ENCODE measurements around the gene SYDE2. TPM values are rescaled to one million over a fixed set of nuclear protein-coding genes. Genes with fewer than 3 reads are reported as not detected.

Gene SYDE2
- total RNA-seq, 2 experiments from 2014 or later = 1.6 to 1.8 TPM

- H3K9me3 Mint-ChIP-seq = no peaks in the 10 kb centered on the region
- H3K4me3 Mint-ChIP-seq = no peak overlapping the region
- no peak overlapping the region for H3K27ac Mint-ChIP-seq
- H3K4me1 Mint-ChIP-seq = peaks cover 14% of the 10 kb centered on the region
- CTCF ChIA-PET = interaction anchor here (0.6 to 1.1 kb wide), 3 partner anchors 10 to 1037 kb away, joined by 3 read pairs; no protein-coding TSS in a partner anchor
- H3K36me3 Mint-ChIP-seq (ENCODE audit: low read depth) = no peaks in the 10 kb centered on the region
- POLR2A ChIA-PET = no interaction called here
- no peak for DNase-seq
- no peaks in the 10 kb centered on the region for H3K27me3 Mint-ChIP-seq
Observed at GRCh38 chr1:85180869-85181268, 19.9 kb downstream of the SYDE2 start.

- H3K4me3 Mint-ChIP-seq = peak overlapping the region; percentile 1
- DNase-seq = peak; percentile 22
- no peaks in the 10 kb centered on the region for H3K36me3 Mint-ChIP-seq (ENCODE audit: low read depth)
- peaks cover 14% of the 10 kb centered on the region for H3K4me1 Mint-ChIP-seq
- CTCF ChIA-PET = interaction anchor here (0.6 to 1.8 kb wide), 4 partner anchors 11 to 116 kb away, joined by 3 to 7 read pairs (median 3); no protein-coding TSS in a partner anchor
- POLR2A ChIA-PET = no interaction called here
- H3K9me3 Mint-ChIP-seq = no peaks in the 10 kb centered on the region
- no peaks in the 10 kb centered on the region for H3K27me3 Mint-ChIP-seq
- H3K27ac Mint-ChIP-seq = peak overlapping the region; percentile 58
Observed at GRCh38 chr1:85179522-85179921, 21.3 kb downstream of the SYDE2 start.

GRCh38 chr1:85178396-85178795 is 22.4 kb downstream of the SYDE2 start:
- POLR2A ChIA-PET = no interaction called here
- Mint-ChIP-seq H3K36me3 (ENCODE audit: low read depth) (no peaks in the 10 kb centered on the region), H3K4me1 (peaks cover 14% of the 10 kb centered on the region)

GRCh38 chr1:85174503-85174902 is 26.3 kb downstream of the SYDE2 start:
- DNase-seq = no peak
- ChIA-PET POLR2A (no interaction called here), CTCF (no interaction called here)
- Mint-ChIP-seq H3K36me3 (ENCODE audit: low read depth) (no peaks in the 10 kb centered on the region), H3K9me3 (no peaks in the 10 kb centered on the region), H3K4me3 (no peak overlapping the region), H3K27me3 (no peaks in the 10 kb centered on the region), H3K27ac (no peak overlapping the region), H3K4me1 (peaks cover 21% of the 10 kb centered on the region)

More at GRCh38 chr1:85178396-85178795, 22.4 kb downstream of the SYDE2 start:
- DNase-seq = no peak
- Mint-ChIP-seq H3K4me3 (no peak overlapping the region), H3K27ac (no peak overlapping the region), H3K27me3 (no peaks in the 10 kb centered on the region), H3K9me3 (no peaks in the 10 kb centered on the region)
- CTCF ChIA-PET = interaction anchor here (0.6 to 1.8 kb wide), 2 partner anchors 12 to 14 kb away, joined by 3 to 7 read pairs; no protein-coding TSS in a partner anchor

- no peak for DNase-seq
- H3K27me3 Mint-ChIP-seq = no peaks in the 10 kb centered on the region
- H3K4me3 Mint-ChIP-seq = no peak overlapping the region
- no peaks in the 10 kb centered on the region for H3K36me3 Mint-ChIP-seq (ENCODE audit: low read depth)
- H3K4me1 Mint-ChIP-seq = peaks cover 14% of the 10 kb centered on the region
- H3K27ac Mint-ChIP-seq = no peak overlapping the region
- CTCF ChIA-PET = no interaction called here
- POLR2A ChIA-PET = no interaction called here
- no peaks in the 10 kb centered on the region for H3K9me3 Mint-ChIP-seq
Observed at GRCh38 chr1:85172684-85173337, 28.0 kb downstream of the SYDE2 start.

- ChIA-PET CTCF (no interaction called here), POLR2A (no interaction called here)
- no peaks in the 10 kb centered on the region for H3K27me3 Mint-ChIP-seq
Observed at GRCh38 chr1:85171721-85172120, 29.1 kb downstream of the SYDE2 start.

GRCh38 chr1:85168884-85169283 is 31.9 kb downstream of the SYDE2 start:
- peaks cover 14% of the 10 kb centered on the region for H3K4me1 Mint-ChIP-seq
- no peak overlapping the region for H3K4me3 Mint-ChIP-seq
- CTCF ChIA-PET = interaction anchor here (0.6 kb wide), 1 partner anchor 17 kb away, joined by 3 read pairs; no protein-coding TSS in a partner anchor
- POLR2A ChIA-PET = no interaction called here
- DNase-seq = no peak
- no peaks in the 10 kb centered on the region for H3K9me3 Mint-ChIP-seq
- no peak overlapping the region for H3K27ac Mint-ChIP-seq
- no peaks in the 10 kb centered on the region for H3K36me3 Mint-ChIP-seq (ENCODE audit: low read depth)
- H3K27me3 Mint-ChIP-seq = no peaks in the 10 kb centered on the region

More at GRCh38 chr1:85171721-85172120, 29.1 kb downstream of the SYDE2 start:
- no peaks in the 10 kb centered on the region for H3K9me3 Mint-ChIP-seq
- H3K4me3 Mint-ChIP-seq = no peak overlapping the region
- peak overlapping the region; percentile 1 for H3K27ac Mint-ChIP-seq
- H3K36me3 Mint-ChIP-seq (ENCODE audit: low read depth) = no peaks in the 10 kb centered on the region
- DNase-seq = no peak
- H3K4me1 Mint-ChIP-seq = peaks cover 14% of the 10 kb centered on the region

GRCh38 chr1:85166351-85166750 is 34.5 kb downstream of the SYDE2 start:
- Mint-ChIP-seq H3K9me3 (no peaks in the 10 kb centered on the region), H3K4me3 (no peak overlapping the region), H3K27ac (peak overlapping the region; percentile 64), H3K27me3 (no peaks in the 10 kb centered on the region), H3K36me3 (ENCODE audit: low read depth) (no peaks in the 10 kb centered on the region), H3K4me1 (peaks cover 6% of the 10 kb centered on the region)
- ChIA-PET POLR2A (no interaction called here), CTCF (interaction anchor here (0.6 to 0.7 kb wide), 3 partner anchors 12 to 91 kb away, joined by 3 to 4 read pairs (median 3); no protein-coding TSS in a partner anchor)
- no peak for DNase-seq

- no peak overlapping the region for H3K4me3 Mint-ChIP-seq
- no peaks in the 10 kb centered on the region for H3K9me3 Mint-ChIP-seq
- H3K27ac Mint-ChIP-seq = no peak overlapping the region
- no peaks in the 10 kb centered on the region for H3K27me3 Mint-ChIP-seq
- no peak for DNase-seq
- POLR2A ChIA-PET = interaction anchor here (0.6 kb wide), 2 partner anchors 9 to 10 kb away, joined by 3 to 6 read pairs; no protein-coding TSS in a partner anchor
- CTCF ChIA-PET = no interaction called here
- H3K4me1 Mint-ChIP-seq = peaks cover under 1% of the 10 kb centered on the region
- H3K36me3 Mint-ChIP-seq (ENCODE audit: low read depth) = no peaks in the 10 kb centered on the region
Observed at GRCh38 chr1:85158910-85159309, 41.9 kb downstream of the SYDE2 start.

GRCh38 chr1:85157436-85157835 is 43.4 kb downstream of the SYDE2 start:
- ChIA-PET POLR2A (no interaction called here), CTCF (no interaction called here)
- Mint-ChIP-seq H3K27ac (no peak overlapping the region), H3K4me1 (peaks cover 11% of the 10 kb centered on the region), H3K27me3 (no peaks in the 10 kb centered on the region), H3K9me3 (no peaks in the 10 kb centered on the region), H3K36me3 (ENCODE audit: low read depth) (no peaks in the 10 kb centered on the region), H3K4me3 (no peak overlapping the region)
- no peak for DNase-seq

GRCh38 chr1:85153149-85153891 is 47.5 kb downstream of the SYDE2 start:
- Mint-ChIP-seq H3K9me3 (no peaks in the 10 kb centered on the region), H3K4me1 (peaks cover 29% of the 10 kb centered on the region), H3K27me3 (no peaks in the 10 kb centered on the region), H3K36me3 (ENCODE audit: low read depth) (no peaks in the 10 kb centered on the region), H3K27ac (peak overlapping the region; percentile 58), H3K4me3 (no peak overlapping the region)
- CTCF ChIA-PET = interaction anchor here (0.5 to 0.7 kb wide), 3 partner anchors 12 to 17 kb away, joined by 3 read pairs; no protein-coding TSS in a partner anchor
- POLR2A ChIA-PET = no interaction called here
- DNase-seq = peak; percentile 26

- Mint-ChIP-seq H3K4me1 (peaks cover 40% of the 10 kb centered on the region), H3K36me3 (ENCODE audit: low read depth) (peaks cover 1% of the 10 kb centered on the region), H3K9me3 (no peaks in the 10 kb centered on the region), H3K4me3 (no peak overlapping the region), H3K27ac (no peak overlapping the region), H3K27me3 (no peaks in the 10 kb centered on the region)
- no peak for DNase-seq
- ChIA-PET CTCF (interaction anchor here (0.6 kb wide), 1 partner anchor 17 kb away, joined by 3 read pairs; no protein-coding TSS in a partner anchor), POLR2A (no interaction called here)
Observed at GRCh38 chr1:85151446-85151845, 49.4 kb downstream of the SYDE2 start.

GRCh38 chr1:85149805-85150204 is 51.0 kb downstream of the SYDE2 start:
- H3K27ac Mint-ChIP-seq = no peak overlapping the region
- no peaks in the 10 kb centered on the region for H3K9me3 Mint-ChIP-seq
- ChIA-PET CTCF (interaction anchor here (0.7 to 1.4 kb wide), 3 partner anchors 56 to 205 kb away, joined by 3 to 8 read pairs (median 3); no protein-coding TSS in a partner anchor), POLR2A (no interaction called here)
- no peak overlapping the region for H3K4me3 Mint-ChIP-seq
- DNase-seq = no peak
- peaks cover 1% of the 10 kb centered on the region for H3K36me3 Mint-ChIP-seq (ENCODE audit: low read depth)
- H3K27me3 Mint-ChIP-seq = no peaks in the 10 kb centered on the region
- peaks cover 40% of the 10 kb centered on the region for H3K4me1 Mint-ChIP-seq

Data from activated CD4-positive, alpha-beta T cell treated with anti-CD3 and anti-CD28 coated beads, Interleukin-2, amount 10 ng/mL, durations not matched to agents 7 days and 5 days (primary cell).